Superior temporal gyrus (tissue), 1 donor: Measurements from ENCODE around the gene FAM234B.
A peak's percentile ranks its signal among the peaks of the same experiment; 100 is the strongest.
"Not testable (repeated sequence)": the region's sequence is repeated elsewhere in the genome, so short reads cannot be mapped to it uniquely, and the experiment has no call there.

Experiments used
- DNase-seq: peaks from one replicate; pipeline ENCODE4 v3.0.0-alpha.2; 2016; ENCODE audit errors: extremely low spot score

The FAM234B gene

DNA sequence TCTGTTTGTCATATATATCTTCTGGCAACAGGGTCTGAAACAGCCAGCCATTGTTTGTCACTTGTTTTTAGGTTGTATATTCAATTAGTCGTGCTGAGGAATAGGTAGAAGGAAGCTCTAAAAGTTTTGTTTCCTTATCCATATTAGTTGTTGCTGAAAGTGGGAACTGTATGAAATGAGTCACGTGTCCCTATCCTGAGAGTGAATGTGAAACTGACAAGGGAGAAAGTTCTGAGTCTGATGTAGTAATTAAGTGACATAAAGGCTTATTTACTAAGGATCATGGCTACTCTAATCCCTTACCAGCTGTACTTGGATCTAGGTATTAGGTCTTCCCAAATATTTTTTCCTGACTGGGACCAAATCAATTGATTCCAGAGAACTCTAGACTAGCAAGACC is 16.4 kb downstream of the FAM234B start:
- no peak for DNase-seq

- DNase-seq: no peak
Observed at GRCh38 chr12:13061377-13061776, 17.2 kb downstream of the FAM234B start.

DNA sequence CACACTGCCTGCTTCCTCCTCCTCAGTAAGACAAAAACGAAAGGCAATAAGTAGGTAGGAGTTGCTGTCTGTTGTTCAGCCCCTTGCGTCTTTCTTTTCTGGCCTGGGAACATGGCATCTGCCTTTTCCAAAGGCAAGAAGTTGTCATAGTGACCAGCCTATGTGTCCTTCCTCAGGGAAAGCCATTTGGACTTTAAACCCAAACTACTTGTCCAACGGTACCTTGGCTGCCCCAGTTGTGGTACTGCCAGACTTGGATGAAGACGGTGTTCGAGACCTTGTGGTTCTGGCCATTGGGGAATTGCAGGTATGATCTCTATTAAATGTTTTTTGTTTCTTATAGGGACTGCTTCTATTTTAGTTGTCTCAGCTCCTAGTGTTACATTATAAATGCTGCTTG is 18.5 kb downstream of the FAM234B start:
- peak; percentile 35 for DNase-seq

DNA sequence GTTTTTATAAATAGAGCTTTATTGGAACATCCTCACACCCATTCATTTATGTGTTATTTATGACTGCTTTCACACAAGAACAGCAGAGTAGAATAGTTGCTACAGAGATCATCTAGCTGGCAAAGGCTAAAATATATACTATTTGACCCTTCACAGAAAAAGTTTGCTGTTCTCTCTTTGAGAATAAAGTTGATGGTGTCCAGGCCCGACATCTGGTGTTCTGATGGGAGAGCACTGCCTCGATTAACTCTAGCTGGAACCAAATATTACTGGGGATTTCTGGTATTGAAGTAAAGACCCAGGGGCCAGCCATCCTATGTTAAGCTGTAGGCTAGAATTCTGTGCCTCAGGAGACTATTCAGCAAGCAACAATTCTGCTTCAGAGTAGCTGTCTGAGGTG is 21.8 kb downstream of the FAM234B start:
- no peak for DNase-seq

DNA sequence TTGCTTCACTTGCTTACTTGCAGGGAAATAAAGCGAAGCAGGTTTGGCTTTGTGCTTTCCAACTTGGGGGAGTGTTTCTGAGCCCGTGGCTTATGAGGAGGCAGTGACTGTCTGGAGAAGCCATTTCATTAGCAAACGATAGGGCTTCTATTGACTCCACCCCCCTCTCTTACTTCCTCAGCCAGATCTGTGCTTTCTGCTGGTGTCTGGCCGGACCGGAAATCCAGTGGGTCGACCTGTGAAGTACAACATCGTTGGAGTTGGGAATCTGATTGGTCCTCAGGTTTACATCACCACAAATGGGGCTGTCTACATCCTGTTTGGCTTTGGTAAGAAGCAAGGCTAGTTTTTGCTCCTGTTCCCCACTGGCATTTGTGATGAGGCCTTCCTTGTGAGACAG is 22.3 kb downstream of the FAM234B start:
- no peak for DNase-seq

DNA sequence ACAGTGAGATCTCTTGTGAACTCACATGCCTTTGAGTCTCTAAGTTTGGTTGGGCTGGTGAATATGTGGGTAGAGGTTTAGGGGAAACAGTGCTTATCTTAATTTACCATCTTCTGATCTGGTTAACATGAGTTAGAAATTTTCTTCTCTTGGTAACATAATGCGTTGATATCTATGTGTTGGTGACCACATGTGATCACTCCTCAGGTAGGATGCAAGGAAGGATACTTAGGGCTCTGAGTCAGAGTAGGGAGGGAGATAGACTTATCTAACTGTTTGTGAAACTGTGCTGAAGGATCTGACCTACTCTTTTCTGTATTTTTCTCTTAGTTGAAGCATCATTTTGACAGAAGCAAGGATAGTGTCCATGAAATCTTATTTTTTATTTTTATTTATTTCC is 23.1 kb downstream of the FAM234B start:
- DNase-seq: no peak

- DNase-seq: no peak
Observed at GRCh38 chr12:13069380-13069779, 25.2 kb downstream of the FAM234B start.

GRCh38 chr12:13071305-13072280 is 27.4 kb downstream of the FAM234B start:
- DNase-seq: no peak

DNA sequence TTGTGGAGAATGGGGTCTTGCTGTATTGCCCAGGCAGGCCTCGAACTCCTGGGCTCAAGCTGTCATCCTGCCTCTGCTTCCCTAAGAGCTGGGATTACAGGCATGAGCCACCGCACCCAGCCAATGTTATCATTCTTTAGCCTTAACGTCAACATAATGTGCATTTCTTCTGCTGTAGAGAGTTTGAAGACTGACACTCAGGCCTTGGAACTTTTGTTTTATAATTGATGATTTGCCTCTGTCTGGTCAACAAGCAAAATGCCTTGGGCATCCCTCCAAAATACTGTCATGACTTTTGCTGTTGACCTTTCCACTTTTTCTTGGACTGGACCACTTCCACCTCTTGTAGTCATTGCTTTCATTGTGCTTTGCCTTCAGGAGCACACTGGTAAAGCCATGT is 29.0 kb downstream of the FAM234B start:
- no peak for DNase-seq

DNA sequence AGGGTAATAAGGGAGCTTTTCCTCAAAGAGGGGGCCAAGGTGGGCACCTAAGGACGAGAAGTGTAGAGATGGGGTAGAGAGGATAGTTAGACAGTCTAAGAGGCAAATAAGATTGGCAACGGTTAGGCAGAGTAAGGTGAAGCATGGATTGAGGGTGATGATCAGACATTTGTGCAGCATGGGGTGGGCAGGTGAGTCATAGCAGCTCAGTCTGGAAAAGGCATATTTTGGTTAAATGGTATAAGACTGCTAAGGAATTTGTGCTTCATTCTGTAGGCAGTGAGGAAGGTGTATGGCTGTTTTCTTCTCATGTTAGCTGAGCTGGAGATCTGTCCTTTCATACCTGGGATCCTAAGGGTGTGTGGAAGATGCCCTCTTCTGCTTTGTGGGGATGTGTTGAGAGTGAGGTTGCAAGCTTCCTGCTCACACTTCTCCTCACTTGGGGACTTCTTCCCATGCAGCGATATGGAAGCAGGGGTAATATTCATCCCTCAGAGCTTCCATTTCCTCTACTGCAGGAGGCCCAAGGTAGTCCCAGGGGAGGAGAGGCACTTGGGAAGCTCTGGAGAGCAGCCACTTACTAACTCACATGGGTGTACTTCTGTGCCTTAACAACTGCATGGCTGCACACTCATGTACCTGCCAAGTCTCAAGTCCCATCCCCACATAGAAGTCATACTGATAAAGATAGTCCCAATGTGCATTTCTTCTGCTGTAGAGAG is 30.4 kb downstream of the FAM234B start:
- no peak for DNase-seq

GRCh38 chr12:13075118-13075480 is 30.9 kb downstream of the FAM234B start:
- no peak for DNase-seq

DNA sequence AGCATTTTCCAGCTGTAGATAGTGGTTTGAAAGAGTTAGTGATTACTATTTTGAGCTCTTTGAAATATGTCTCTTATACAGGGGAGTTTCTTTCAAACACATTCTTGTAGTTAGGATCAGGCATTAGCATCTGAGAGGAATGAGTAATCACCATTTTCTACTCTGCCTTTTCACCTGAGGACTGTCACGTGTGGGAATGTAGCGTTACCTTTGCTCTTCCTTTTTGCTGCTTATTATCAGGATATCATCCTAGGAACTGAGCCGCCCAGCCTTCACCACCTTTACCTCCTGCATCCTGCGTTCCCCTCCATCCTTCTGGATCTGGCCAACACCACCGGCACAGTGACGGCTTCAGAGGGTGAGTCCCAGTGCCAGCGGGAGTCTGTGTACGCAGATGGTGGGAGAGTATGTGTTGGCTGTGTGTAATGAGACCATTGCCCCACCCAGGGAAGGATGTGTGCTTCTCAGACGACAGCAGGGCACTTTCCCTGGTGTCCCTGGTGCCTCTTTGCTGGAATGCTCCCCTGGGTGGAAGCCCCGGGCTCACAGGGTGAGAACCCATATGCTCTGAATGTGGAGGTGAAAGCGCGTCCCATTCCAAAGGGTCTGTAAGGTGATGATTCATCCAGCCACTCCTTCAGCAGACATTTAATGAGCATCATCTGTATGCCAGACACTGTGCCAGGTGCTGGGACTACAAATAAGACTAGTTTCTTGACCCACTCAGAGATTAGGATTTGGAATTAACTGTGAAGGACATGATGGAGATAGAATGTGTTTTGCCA is 31.8 kb downstream of the FAM234B start:
- no peak for DNase-seq

- no peak for DNase-seq
Observed at GRCh38 chr12:13079440-13079906, 35.3 kb downstream of the FAM234B start.

GRCh38 chr12:13080266-13080665 is 36.1 kb downstream of the FAM234B start:
- no peak for DNase-seq

DNA sequence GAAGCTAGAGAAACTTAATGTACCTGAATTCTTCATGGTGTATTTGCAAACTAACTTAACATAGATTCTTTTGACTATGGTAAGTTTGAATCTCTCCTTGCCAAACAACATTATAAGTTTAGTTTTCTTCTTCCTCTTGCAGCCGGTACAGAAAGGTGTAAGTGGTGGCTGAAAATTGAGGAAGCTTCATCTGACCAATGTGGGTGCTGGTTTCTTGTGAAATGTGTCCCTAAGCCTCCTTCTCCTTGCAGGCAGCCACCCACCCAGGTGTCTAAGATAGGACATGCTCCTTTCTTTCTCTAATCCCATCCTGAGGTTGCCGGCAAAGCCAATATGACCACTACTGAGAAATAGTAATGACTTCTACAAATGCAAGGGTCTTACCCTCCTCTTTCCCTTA is 38.7 kb downstream of the FAM234B start:
- DNase-seq: no peak

- not testable (repeated sequence) for DNase-seq
Observed at GRCh38 chr12:13083638-13084037, 39.5 kb downstream of the FAM234B start.

GRCh38 chr12:13084898-13085640 is 40.9 kb downstream of the FAM234B start:
- no peak for DNase-seq

DNA sequence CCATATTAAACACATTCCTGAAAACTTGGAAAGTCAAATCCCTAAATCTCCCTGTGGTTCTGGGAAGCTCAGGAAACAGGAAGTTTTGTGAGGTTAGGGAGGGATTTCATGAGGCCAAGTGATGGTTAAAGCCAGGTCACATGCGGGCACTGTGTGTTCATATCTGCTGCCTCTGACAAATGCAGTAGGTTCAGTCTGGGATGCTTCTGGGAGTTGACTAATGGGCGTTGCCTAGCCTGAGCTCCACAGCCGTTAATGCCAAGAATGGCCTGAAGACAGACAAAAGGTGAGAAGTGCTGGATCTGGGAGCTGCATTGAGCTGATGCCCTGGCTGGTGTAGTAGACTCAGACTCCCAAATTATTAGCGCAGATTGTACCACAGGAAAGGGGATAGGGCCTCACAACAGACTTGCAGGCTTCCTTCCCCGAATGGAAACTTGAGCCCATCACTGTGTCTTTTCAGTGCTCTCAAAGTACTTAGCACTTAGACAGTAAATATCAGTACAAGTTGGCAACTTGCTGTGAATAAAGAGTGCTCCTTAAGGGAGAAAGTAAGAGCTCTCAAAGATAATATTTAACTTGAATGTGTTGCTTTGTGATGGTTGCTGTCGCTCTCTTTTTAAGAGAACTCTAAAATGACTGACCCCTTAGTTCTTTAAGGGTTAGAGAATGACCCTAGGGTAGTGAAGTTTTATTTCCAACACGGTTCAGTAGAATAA is 41.9 kb downstream of the FAM234B start:
- DNase-seq: no peak

- DNase-seq: no peak
Observed at GRCh38 chr12:13087766-13088165, 43.6 kb downstream of the FAM234B start.

DNA sequence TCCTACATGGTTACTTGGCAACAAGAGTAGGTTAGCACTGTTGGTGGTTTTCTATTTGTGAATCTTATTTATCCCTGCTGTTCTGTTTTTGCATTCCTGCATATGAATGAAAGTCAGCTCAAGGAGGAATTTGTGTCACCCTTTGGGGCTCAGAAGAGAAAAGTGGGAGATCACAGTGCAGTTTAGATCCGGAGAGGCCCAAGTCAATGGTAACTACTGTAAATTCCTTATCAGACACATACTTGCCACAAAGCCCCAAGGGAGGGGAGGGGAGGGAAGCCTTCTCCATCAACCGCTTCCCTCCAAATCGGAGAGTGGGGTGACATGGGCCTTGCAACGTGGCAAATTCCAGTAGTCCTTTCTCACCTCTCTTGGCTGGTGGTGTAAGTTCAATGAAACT is 44.3 kb downstream of the FAM234B start:
- DNase-seq: no peak

DNA sequence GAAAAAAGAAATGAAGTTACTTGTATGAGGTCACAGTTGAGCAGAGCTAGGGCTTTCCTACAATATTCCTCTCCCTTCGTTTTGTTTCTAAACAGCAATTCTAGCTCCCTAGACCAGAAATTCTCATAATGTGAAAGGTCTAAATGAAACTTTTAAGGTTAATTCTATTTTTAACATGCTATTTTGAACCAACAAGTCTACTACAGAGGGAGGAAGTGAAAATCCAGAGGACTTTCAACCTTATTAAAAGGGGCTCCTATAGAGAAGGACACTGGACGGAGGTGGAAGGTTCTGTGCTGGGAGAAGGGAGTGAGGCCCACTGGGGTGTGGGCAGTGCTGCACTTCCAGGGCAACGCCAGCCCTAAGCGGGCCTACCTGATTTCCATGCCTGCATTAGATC is 45.9 kb downstream of the FAM234B start:
- DNase-seq: no peak
